GM06990 (cell line): ENCODE results near the gene ZNFX1.

ENCODE experiments used
- DNase-seq: peaks from one replicate; pipeline ENCODE4 v3.0.0-alpha.2; 2011; ENCODE audit not compliant: insufficient read length; ENCODE audit errors: extremely low read depth
- H3K27me3 ChIP-seq: replicated peaks from 2 replicates; pipeline ENCODE4 v1.6.0; 2011; ENCODE audit warnings: low read length; ENCODE audit not compliant: control insufficient read depth, insufficient read depth
- H3K36me3 ChIP-seq: 2 replicates; pipeline ENCODE4 v1.5.1; 2011; ENCODE audit warnings: low read length; ENCODE audit not compliant: control insufficient read depth, insufficient read depth
- H3K4me3 ChIP-seq: replicated peaks from 2 replicates; pipeline ENCODE4 v1.5.1; 2011; ENCODE audit warnings: low read depth, mild to moderate bottlenecking, control low read depth, low read length
- CTCF ChIP-seq: IDR thresholded peaks from 2 replicates; pipeline ENCODE4 v1.5.1; 2011; ENCODE audit warnings: low read length, control low read depth, mild to moderate bottlenecking, inconsistent platforms; ENCODE audit not compliant: insufficient read depth, poor library complexity, severe bottlenecking

ZNFX1 gene

GRCh38 chr20:49313283-49313682 lies 35.4 kb upstream of the ZNFX1 start:
- no peaks in the 10 kb centered on the region; the same call in 1 of the 2 replicates for H3K27me3 ChIP-seq
- no peak for TF ChIP-seq CTCF

GRCh38 chr20:49312661-49313060 lies 34.8 kb upstream of the ZNFX1 start:
- no peak for TF ChIP-seq CTCF
- no peaks in the 10 kb centered on the region; the same call in 1 of the 2 replicates for H3K27me3 ChIP-seq
- no peak overlapping the region for H3K4me3 ChIP-seq
- no peak for DNase-seq
- no peaks in the 10 kb centered on the region for H3K36me3 ChIP-seq

More at GRCh38 chr20:49313283-49313682, 35.4 kb upstream of the ZNFX1 start:
- Histone ChIP-seq H3K36me3 (no peaks in the 10 kb centered on the region), H3K4me3 (no peak overlapping the region)
- no peak for DNase-seq

GRCh38 chr20:49310705-49311104 lies 32.8 kb upstream of the ZNFX1 start:
- DNase-seq = no peak
- TF ChIP-seq CTCF = no peak

GRCh38 chr20:49308875-49309274 lies 31.0 kb upstream of the ZNFX1 start:
- Histone ChIP-seq H3K4me3 (no peak overlapping the region), H3K27me3 (no peaks in the 10 kb centered on the region), H3K36me3 (no peaks in the 10 kb centered on the region)
- no peak for TF ChIP-seq CTCF
- DNase-seq = no peak

More at GRCh38 chr20:49310705-49311104, 32.8 kb upstream of the ZNFX1 start:
- Histone ChIP-seq H3K36me3 (no peaks in the 10 kb centered on the region), H3K27me3 (no peaks in the 10 kb centered on the region), H3K4me3 (no peak overlapping the region)

GRCh38 chr20:49306903-49307620 lies 29.2 kb upstream of the ZNFX1 start:
- DNase-seq = no peak

More at GRCh38 chr20:49306903-49307620, 29.2 kb upstream of the ZNFX1 start:
- no peaks in the 10 kb centered on the region for H3K27me3 ChIP-seq
- no peak for TF ChIP-seq CTCF
- H3K36me3 ChIP-seq = no peaks in the 10 kb centered on the region
- H3K4me3 ChIP-seq = no peak overlapping the region
